ENCODE results near the gene POLE. TPM values are rescaled to one million over a fixed set of nuclear protein-coding genes. Genes with fewer than 3 reads are reported as not detected.

Gene POLE
- total RNA-seq, 1 experiment from 2014 or later = 147 TPM

GRCh38 chr12:132633398-132633797 is 53.7 kb downstream of the POLE start:
- Histone ChIP-seq H3K4me2 (ENCODE audit: insufficient read depth, insufficient read length, low read length) (no peak overlapping the region), H2BK20ac (ENCODE audit: low read depth, low read length, poor library complexity, severe bottlenecking) (no peak overlapping the region), H3K4me1 (ENCODE audit: insufficient read depth, low read length) (no peaks in the 10 kb centered on the region), H3K56ac (ENCODE audit: insufficient read length, low read depth, low read length) (no peak overlapping the region), H4K5ac (ENCODE audit: insufficient read length, low read depth, low read length) (no peak overlapping the region), H3K23me2 (ENCODE audit: insufficient read length, low read depth, low read length, poor library complexity, severe bottlenecking) (no peaks in the 10 kb centered on the region), H3K9me3 (ENCODE audit: control insufficient read depth, low read depth, low read length) (no peaks in the 10 kb centered on the region), H4K91ac (ENCODE audit: insufficient read length, low read depth, low read length) (no peak overlapping the region), H4K20me1 (ENCODE audit: control insufficient read depth, insufficient read depth, insufficient read length) (no peaks in the 10 kb centered on the region), H3K14ac (ENCODE audit: insufficient read depth, low read length) (no peak overlapping the region), H3K23ac (ENCODE audit: insufficient read length, low read depth, low read length) (no peak overlapping the region), H2BK12ac (ENCODE audit: insufficient read length, low read depth, low read length) (no peak overlapping the region), H3K27me3 (ENCODE audit: insufficient read depth, low read length) (no peaks in the 10 kb centered on the region), H4K8ac (replicated peaks; ENCODE audit: insufficient read length, low read depth, low read length) (no peak overlapping the region), H3T11ph (ENCODE audit: low read length) (no peak overlapping the region), H3K9ac (ENCODE audit: extremely low read depth, insufficient read length, low read length) (no peak overlapping the region), H2AFZ (ENCODE audit: low read length) (no peak overlapping the region), H2BK120ac (ENCODE audit: low read depth, low read length, poor library complexity, severe bottlenecking) (no peak overlapping the region), H2BK5ac (ENCODE audit: insufficient read length, low read length) (no peak overlapping the region), H3K27ac (ENCODE audit: insufficient read length, low read depth, low read length) (no peak overlapping the region), H2BK15ac (ENCODE audit: low read depth, low read length) (no peak overlapping the region), H3K18ac (ENCODE audit: insufficient read length, low read depth, low read length) (no peak overlapping the region), H3K4ac (ENCODE audit: low read depth, low read length) (no peak overlapping the region), H2AK5ac (ENCODE audit: insufficient read length, low read length) (no peak overlapping the region), H3K79me1 (ENCODE audit: insufficient read depth, low read depth, low read length, poor library complexity, severe bottlenecking) (no peaks in the 10 kb centered on the region), H3K79me2 (ENCODE audit: insufficient read depth, low read length) (no peaks in the 10 kb centered on the region)
- DNase-seq = no peak
- Mint-ChIP-seq H3K36me3 (ENCODE audit: insufficient read depth in 1 of 3, low read depth in 3 of 3) (peaks cover 72 to 99% (median 98%) of the 10 kb centered on the region in 3 experiments; a peak in 6 of 7 replicates), H3K4me1 (peaks cover 0 to 6% of the 10 kb centered on the region in 2 experiments; a peak in 3 of 4 replicates), H3K27me3 (ENCODE audit: low read depth) (no peaks in the 10 kb centered on the region), H3K9me3 (no peaks in the 10 kb centered on the region), H3K27ac (no peak overlapping the region), H3K4me3 (no peak overlapping the region)
- no peak for TF ChIP-seq CTCF (conservative IDR thresholded peaks at IDR 0.05)
- no CpG with 5 or more reads among the region's 8 CpGs for WGBS (ENCODE audit: extremely low coverage, insufficient read length, low lambda C conversion rate)

Measured in H9 (cell line).